HCT116 (cell line): ENCODE results near the gene C1S. TPM values are rescaled to one million over a fixed set of nuclear protein-coding genes. Genes with fewer than 3 reads are reported as not detected.

Experiments used
- ATAC-seq: fragments of 200-7000 bp; cut with Tn5 transposase; 2 replicates; pipeline ENCODE4 v1.9.1; 2020; ENCODE audit warnings: mild to moderate bottlenecking, moderate library complexity
- BruUV-seq: library from RNA; stranded (reverse); fragments of 400-500 nt; replicated peaks from 2 replicates; lab custom pipeline; 2021; lab: Mats Ljungman, UMichigan
- CTCF ChIA-PET: fragments of 300-600 bp; sonication (Branson Sonifier 250); formaldehyde crosslinking; loops from one replicate; lab custom pipeline; 2021; ENCODE audit warnings: antibody characterized with exemption; lab: Charles Lee
- POLR2A ChIA-PET: fragments of 300-600, 350-600 bp; sonication (Branson Sonifier 250); formaldehyde crosslinking; loops from one replicate; lab custom pipeline; 2021; ENCODE audit warnings: antibody characterized with exemption; lab: Charles Lee
- RAD21 ChIA-PET, 2 experiments: fragments of 300-600 bp; sonication (Branson Sonifier 250); formaldehyde crosslinking; loops; one replicate each; lab custom pipeline; 2023; ENCODE audit warnings: low total read pairs in 2 of 2; ENCODE audit not compliant: uncharacterized antibody in 2 of 2, unreplicated experiment in 2 of 2, low non-redundant PET in 1 of 2; lab: Charles Lee
- DNase-seq: peaks from one replicate; pipeline ENCODE4 v3.0.0-alpha.2; 2010; ENCODE audit warnings: low read depth, low spot score
- H2AFZ ChIP-seq: fragments of 200-600 bp; shearing (Covaris generic), sonication (generic); 2 replicates; pipeline ENCODE4 v1.6.1; 2017; ENCODE audit warnings: low read depth, mixed run types, mixed read lengths, antibody characterized with exemption, low read length; ENCODE audit not compliant: poor library complexity, severe bottlenecking
- H3K27ac ChIP-seq: 2 replicates; pipeline ENCODE4 v1.5.1; 2012; ENCODE audit warnings: low read depth, low read length
- H3K27me3 ChIP-seq: fragments of 200-600 bp; sonication (generic); 2 replicates; pipeline ENCODE4 v1.6.1; 2016; ENCODE audit warnings: mixed run types, low read length, mixed read lengths; ENCODE audit not compliant: insufficient read depth
- H3K36me3 ChIP-seq, 2 experiments: fragments of 200-500 bp in 1 of 2; fragments of 200-600 bp in 1 of 2; sonication (Bioruptor generic) in 1 of 2; sonication (generic) in 1 of 2; 2 replicates each; pipeline versions ENCODE4 v1.5.1 to v1.6.1; 2014 to 2016; ENCODE audit warnings: low read length in 2 of 2, inconsistent platforms in 1 of 2, mixed read lengths in 1 of 2, mixed run types in 1 of 2; ENCODE audit not compliant: insufficient read depth in 2 of 2, control insufficient read depth in 1 of 2
- H3K4me1 ChIP-seq, 2 experiments: fragments of 200-600 bp in 1 of 2; sonication (generic) in 1 of 2; 2 replicates each; pipeline versions ENCODE4 v1.5.1 to v1.6.1; 2012 to 2017; ENCODE audit warnings: low read length in 2 of 2, inconsistent platforms in 1 of 2, mild to moderate bottlenecking in 1 of 2, mixed read lengths in 1 of 2, mixed run types in 1 of 2, moderate library complexity in 1 of 2; ENCODE audit not compliant: insufficient read depth in 2 of 2, control insufficient read depth in 1 of 2
- H3K4me2 ChIP-seq: fragments of 200-600 bp; sonication (generic); 2 replicates; pipeline ENCODE4 v1.6.1; 2017; ENCODE audit warnings: mixed run types, low read length, mixed read lengths
- H3K4me3 ChIP-seq, 2 experiments: fragments of 200-600 bp in 1 of 2; sonication (generic) in 1 of 2; replicated peaks in 1 of 2; 2 replicates each; pipeline ENCODE4 v1.5.1; 2011 to 2016; ENCODE audit warnings: low read length in 2 of 2, control low read depth in 1 of 2, low read depth in 1 of 2, mild to moderate bottlenecking in 1 of 2, mixed read lengths in 1 of 2, mixed run types in 1 of 2
- H3K79me2 ChIP-seq: fragments of 200-600 bp; sonication (generic); 2 replicates; pipeline ENCODE4 v1.6.1; 2017; ENCODE audit warnings: mild to moderate bottlenecking, mixed run types, low read length, moderate library complexity, mixed read lengths; ENCODE audit not compliant: insufficient read depth
- H3K9ac ChIP-seq: fragments of 200-600 bp; sonication (generic); 2 replicates; pipeline ENCODE4 v1.6.1; 2016; ENCODE audit warnings: low read length, mixed read lengths
- H3K9me2 ChIP-seq: fragments of 200-600 bp; sonication (generic), shearing (Covaris generic); 2 replicates; pipeline ENCODE4 v1.6.1; 2017; ENCODE audit warnings: mixed run types, mild to moderate bottlenecking, moderate library complexity; ENCODE audit not compliant: insufficient read depth
- H3K9me3 ChIP-seq, 2 experiments: fragments of 200-500 bp in 1 of 2; fragments of 200-600 bp in 1 of 2; sonication (Bioruptor generic) in 1 of 2; sonication (generic) in 1 of 2; 2 replicates each; pipeline ENCODE4 v1.6.1; 2014 to 2017; ENCODE audit warnings: low read length in 2 of 2, mixed read lengths in 2 of 2, inconsistent platforms in 1 of 2, low read depth in 1 of 2, mild to moderate bottlenecking in 1 of 2, mixed run types in 1 of 2, moderate library complexity in 1 of 2; ENCODE audit not compliant: control insufficient read depth in 1 of 2, insufficient read depth in 1 of 2
- H4K20me1 ChIP-seq: fragments of 200-600 bp; sonication (generic), shearing (Covaris generic); 2 replicates; pipeline ENCODE4 v1.6.1; 2017; ENCODE audit warnings: mixed run types, mild to moderate bottlenecking, moderate library complexity; ENCODE audit not compliant: insufficient read depth
- CTCF ChIP-seq, 3 experiments: fragments of 200-600 bp in 1 of 3; sonication (generic) in 1 of 3; IDR thresholded peaks in 2 of 3; conservative IDR thresholded peaks in 1 of 3; 2 replicates each; pipeline ENCODE4 v1.5.1; 2012 to 2017; ENCODE audit warnings: low read depth in 2 of 3, low read length in 2 of 3, antibody characterized with exemption in 1 of 3, borderline replicate concordance in 1 of 3, control low read depth in 1 of 3, mild to moderate bottlenecking in 1 of 3, mixed read lengths in 1 of 3, mixed run types in 1 of 3, moderate library complexity in 1 of 3; ENCODE audit not compliant: insufficient read depth in 1 of 3
- EGR1 ChIP-seq: IDR thresholded peaks from 2 replicates; pipeline ENCODE4 v1.6.1; 2012; ENCODE audit warnings: low read depth
- ELF1 ChIP-seq: IDR thresholded peaks from 2 replicates; pipeline ENCODE4 v1.6.1; 2012; ENCODE audit warnings: low read depth, borderline replicate concordance
- REST ChIP-seq: IDR thresholded peaks from 2 replicates; pipeline ENCODE4 v1.6.1; 2012; ENCODE audit warnings: low read depth
- SIN3A ChIP-seq: IDR thresholded peaks from 2 replicates; pipeline ENCODE4 v1.6.1; 2012; ENCODE audit warnings: low read depth
- TCF7L2 ChIP-seq: IDR thresholded peaks from 2 replicates; pipeline ENCODE4 v1.7.0; 2011; ENCODE audit warnings: borderline replicate concordance, inconsistent platforms; ENCODE audit not compliant: insufficient read depth, insufficient read length; ENCODE audit errors: extremely low read depth
- YY1 ChIP-seq: IDR thresholded peaks from 2 replicates; pipeline ENCODE4 v1.6.1; 2011; ENCODE audit warnings: low read length, low read depth, moderate library complexity, mild to moderate bottlenecking; ENCODE audit not compliant: insufficient replicate concordance; ENCODE audit errors: extremely low read depth
- intact Hi-C: fragments of 100-400 bp; cut with micrococcal nuclease; formaldehyde crosslinking; loops from 2 replicates; pipeline ENCODE4 v1.10.0; 2022
- total RNA-seq: library from RNA; stranded (reverse); gene quantifications from one replicate; pipeline ENCODE4 v1.2.1, GENCODE V29; 2021; ENCODE audit not compliant: unreplicated experiment

The C1S gene
- total RNA-seq, 1 experiment from 2014 or later: 2.4 TPM

- H3K4me1 ChIP-seq: peaks cover 0 to 4% of the 10 kb centered on the region in 2 experiments; a peak in 1 of 4 replicates
- no peak for DNase-seq
- H3K9me3 ChIP-seq: no peaks in the 10 kb centered on the region
- H3K4me2 ChIP-seq: no peak overlapping the region
- ATAC-seq: no peak
- H3K9ac ChIP-seq: no peak overlapping the region
- H3K9me2 ChIP-seq: no peaks in the 10 kb centered on the region
- ChIA-PET RAD21 (no interaction called here), POLR2A (no interaction called here), CTCF (no interaction called here)
- no peak overlapping the region for H2AFZ ChIP-seq
- no peaks in the 10 kb centered on the region for H3K79me2 ChIP-seq
- intact Hi-C loops: no loop called here
- H4K20me1 ChIP-seq: no peaks in the 10 kb centered on the region
- TF ChIP-seq REST (no peak), ELF1 (no peak), CTCF (IDR thresholded peaks at IDR 0.05 in 2 of 3, conservative IDR thresholded peaks at IDR 0.05 in 1 of 3; ENCODE audit: borderline replicate concordance in 1 of 3, insufficient read depth in 1 of 3, low read depth in 2 of 3, low read length in 2 of 3) (no peak), TCF7L2 (no peak), SIN3A (no peak), EGR1 (no peak), YY1 (no peak)
- BruUV-seq: no TSS peak
- no peak overlapping the region for H3K27ac ChIP-seq
- H3K27me3 ChIP-seq: no peaks in the 10 kb centered on the region
- H3K4me3 ChIP-seq: no peak overlapping the region
- no peaks in the 10 kb centered on the region for H3K36me3 ChIP-seq
These were observed 2.2 kb upstream of the C1S start for GRCh38 chr12:7058163-7058845.
